Anterior cingulate cortex (tissue), 58 donors: Measurements from ENCODE around the gene SKOR2.

ENCODE experiments used
- DNase-seq, 58 donors: peaks; one replicate each; lab custom pipeline; 2025; lab: John Stamatoyannopoulos, UW

Gene SKOR2

DNA sequence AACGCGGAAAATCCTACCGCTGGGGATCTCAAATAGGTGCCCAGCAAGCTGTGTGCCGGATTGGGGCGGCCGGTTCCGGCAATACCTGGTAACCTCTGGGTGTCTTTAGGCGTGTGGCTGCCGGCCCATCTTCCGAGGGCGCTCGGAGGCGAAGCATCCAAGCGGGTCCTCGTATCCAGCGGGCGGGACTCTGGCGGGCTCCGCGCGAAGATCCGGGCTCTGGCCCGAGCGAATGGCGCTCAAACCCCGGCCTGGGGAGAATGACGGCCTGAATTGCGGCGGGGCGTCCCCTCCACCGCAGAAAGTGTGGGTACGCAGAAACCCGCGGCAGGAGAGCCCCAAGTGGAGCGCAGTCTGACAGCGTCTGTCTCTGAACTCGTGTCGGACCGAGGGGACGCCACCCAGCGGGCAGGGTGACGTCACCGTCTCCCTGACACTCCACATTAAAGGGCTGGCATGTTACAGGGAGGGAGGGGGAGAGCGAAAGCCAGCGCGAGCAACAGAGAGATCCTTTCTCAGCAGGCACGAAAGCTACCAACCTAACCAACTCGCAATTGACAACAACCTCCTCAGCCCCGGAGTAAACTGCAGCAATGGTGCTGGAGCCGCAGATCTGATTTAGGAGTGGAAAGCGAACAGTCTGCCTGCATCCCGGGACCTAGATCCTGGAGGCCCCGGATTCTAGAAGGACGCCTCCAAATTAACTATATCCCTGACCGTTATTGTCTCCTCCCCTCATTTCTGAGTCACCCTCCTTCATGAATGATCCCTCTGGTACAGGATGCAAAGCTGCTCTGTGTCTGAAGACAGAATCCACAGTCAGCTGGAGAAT, at the start of gene SKOR2:
Gene SKOR2, minus strand, starts transcription at position 372 of the 832 bp plus-strand sequence. CDS start 2,477 bp downstream, outside the sequence.
- no peak for DNase-seq

DNA sequence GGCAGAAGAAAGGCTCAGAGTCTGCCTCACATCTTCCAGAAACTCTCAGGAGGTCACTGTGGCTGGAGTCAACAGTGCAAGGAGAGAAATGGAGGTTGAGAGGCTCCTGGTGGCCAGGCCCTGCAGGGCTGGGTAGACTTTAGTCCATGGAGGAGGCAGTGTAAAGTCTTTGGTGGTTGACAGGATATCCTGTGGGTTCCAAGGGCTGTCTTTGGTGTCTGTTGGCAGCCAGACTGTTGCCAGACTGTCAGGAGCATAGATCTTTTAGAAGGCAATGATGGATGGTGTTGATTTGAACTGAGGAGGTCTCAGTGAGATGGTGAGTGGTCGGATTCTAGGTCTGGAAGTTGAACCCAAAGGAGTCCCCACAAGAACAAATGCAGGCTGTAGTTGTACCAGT, 45.0 kb upstream of the SKOR2 start:
- no peak for DNase-seq

DNA sequence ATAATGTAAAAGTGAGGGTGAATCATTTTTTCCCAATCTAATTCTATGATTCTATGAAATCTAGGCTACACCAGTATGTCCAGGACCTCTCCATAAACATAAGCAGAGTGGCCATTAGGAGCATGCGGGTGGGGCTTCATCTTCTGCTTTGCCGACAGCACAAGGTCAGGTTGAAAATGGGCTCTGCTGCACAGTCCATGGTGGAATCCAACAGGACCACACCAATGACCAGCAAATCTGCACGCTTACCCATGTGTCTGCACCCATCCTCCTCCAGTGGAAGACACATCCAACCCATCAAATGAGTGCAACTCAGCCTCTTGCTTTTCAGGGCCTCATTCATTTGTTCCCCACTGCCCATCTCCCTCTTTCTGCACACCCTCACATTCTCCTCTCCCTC, 43.3 kb upstream of the SKOR2 start:
- DNase-seq = no peak

DNA sequence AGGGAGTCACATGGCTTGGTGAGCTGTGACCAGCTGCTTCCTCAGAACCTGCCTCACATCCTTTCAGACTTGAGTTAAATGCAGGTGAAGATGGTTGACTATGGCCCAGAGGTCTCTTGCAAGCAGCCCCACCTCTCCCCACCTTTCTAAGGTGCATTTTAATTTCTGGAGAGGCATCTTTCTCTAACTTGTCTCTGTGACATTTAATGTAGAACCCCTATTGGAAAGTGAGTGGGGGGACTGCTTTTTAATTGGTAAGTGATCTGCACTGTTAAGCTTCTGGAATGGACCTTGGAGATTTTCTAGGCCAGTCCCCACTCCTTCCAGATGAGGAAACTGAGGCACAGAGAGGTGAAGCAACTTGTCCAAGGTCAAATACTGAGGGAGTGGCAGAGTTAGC, 37.3 kb upstream of the SKOR2 start:
- DNase-seq = no peak

DNA sequence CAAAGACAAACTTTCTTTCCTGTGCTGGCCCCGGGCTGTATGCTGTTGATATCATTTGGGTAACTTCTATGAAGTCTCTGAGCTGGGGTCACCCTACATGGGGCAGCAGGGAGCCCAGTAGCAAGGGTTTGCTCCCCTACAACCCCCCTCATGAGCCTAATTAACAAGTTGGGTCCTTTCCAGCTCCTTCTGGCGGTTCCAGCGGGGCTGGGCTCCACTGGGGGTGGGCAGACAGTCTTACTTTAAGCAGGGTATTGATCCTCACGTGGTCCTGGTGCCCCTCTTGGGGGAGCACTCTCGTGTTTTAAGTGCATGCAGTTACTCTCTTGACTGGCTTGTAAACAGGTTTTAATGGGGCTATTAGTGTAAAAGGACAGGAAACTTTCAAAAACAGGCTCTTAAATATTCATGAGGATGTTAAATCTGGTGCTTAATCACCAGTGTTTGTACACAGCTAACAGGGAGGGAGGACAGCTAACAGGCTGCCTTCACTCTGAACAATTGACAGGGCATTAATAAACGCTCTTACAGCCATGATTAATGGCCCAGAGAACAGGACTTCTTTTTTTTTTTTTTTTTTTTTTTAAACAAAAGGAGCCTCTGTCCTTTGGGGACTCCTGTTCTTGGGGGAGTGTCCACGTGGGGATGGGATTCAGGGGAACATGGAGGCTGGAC, 36.6 kb upstream of the SKOR2 start:
- no peak for DNase-seq

- no peak for DNase-seq
These were observed 35.4 kb upstream of the SKOR2 start for GRCh38 chr18:47286776-47287410.

- no peak for DNase-seq
These were observed 34.0 kb upstream of the SKOR2 start for GRCh38 chr18:47285456-47285855.

DNA sequence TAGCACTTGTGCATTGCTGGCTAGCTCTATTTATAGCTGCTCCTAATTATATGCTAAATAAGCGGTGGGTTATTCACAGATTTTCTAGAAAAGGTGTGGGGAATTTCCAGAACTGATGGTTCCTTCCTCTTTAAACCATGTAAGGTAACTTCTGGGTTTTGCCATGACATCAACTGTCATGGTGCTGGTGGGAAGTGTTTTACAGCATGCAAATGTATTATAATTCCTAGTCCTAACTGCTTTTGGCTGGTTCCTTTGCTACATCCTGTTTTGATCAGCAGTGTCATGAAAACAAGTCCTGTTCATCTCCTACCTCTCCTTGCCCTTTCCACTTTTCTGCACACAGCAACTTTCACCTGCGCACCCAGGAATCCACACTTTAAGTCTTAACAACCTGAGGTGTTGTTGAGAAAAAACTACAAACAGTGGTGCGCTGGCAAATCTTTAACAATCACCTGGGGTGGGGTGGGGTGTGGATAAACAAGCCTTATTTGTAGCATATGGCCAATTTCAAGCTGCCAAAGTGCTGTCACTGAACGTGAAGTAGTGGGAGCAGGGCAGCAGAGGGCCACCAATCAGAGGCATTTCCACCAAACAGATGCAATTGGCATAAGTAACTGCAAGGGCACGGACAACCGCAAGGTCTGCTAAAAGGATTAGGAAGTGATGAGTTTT, 33.4 kb upstream of the SKOR2 start:
- DNase-seq = no peak

DNA sequence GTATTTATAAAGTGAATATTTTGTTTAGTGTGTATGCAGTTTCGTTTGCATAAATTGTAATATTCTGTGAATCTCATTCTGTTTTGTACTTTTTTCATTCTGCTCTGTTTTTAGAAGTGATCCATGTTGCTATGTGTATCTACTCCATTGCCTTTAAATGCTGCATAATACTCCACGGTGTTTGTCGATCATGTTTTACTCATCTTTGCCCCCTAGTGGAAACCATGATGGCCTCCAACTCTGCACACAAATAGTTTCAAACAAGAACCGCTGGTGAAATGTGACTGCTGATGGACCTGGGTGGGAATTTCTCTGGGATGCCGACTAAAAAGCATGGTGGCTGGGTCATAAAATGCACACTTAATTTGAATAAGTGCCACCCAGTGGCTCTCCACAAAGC, 32.0 kb upstream of the SKOR2 start:
- no peak for DNase-seq

DNA sequence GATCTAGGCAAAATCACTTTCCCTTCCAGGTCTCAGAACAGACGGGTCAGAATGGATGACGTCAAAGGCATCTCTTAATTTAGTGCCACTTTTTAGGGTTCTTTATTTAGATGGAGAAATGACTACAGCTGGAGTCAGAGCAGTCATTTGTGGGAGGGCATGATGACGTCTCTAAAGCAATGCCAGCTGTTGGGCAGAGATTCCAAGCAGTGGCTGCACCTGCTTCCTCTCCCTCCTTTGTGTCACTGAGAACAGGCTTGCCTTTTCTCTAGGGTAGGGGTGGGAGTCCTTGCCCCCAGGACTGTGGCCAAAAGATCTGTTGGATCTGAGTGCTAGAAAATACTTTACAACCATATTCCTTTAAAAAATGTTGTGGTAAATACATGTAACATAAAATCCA, 28.7 kb upstream of the SKOR2 start:
- DNase-seq = no peak

DNA sequence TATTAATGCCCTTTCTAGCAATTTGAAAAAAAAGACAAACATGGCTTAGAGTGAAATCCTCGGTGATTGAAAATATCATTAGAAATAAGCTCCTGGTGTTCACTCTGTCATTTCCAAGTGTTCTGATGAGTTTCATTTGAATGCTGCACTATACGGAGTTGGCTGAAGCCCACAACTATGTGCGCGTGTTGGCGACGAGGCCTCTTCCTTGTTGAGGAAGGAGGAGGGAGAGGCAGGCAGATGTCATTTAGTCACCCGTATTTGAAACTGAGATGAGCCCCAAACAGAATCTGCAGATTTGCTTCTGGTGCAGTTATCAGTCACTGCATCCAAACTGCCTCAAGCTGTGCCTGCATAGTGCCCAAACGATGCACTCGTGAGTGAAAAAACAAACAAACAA, 23.5 kb upstream of the SKOR2 start:
- DNase-seq = no peak

GRCh38 chr18:47265197-47265596, 13.7 kb upstream of the SKOR2 start:
- no peak for DNase-seq

DNA sequence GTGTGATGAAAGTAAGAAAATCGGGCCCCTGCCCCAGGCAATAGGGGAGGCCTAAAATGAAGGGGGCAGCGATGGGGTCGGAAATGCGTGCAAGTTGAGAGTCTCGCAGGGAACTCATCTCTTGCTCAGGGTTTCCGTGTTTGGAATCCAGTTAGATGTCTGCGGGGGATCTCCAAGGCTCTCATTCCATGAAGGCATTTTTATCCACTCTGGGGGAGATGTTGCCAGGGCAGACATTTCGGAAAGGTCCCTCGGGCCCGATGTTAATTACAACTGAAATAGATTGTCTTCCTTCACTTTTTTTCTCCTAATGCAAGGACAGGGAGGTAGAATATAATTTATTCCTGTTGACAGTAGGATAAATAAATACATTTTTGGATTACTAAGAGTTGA, 12.8 kb upstream of the SKOR2 start:
- no peak for DNase-seq

GRCh38 chr18:47263430-47264307, 12.2 kb upstream of the SKOR2 start:
- DNase-seq = no peak

GRCh38 chr18:47263150-47263429, 11.6 kb upstream of the SKOR2 start:
- no peak for DNase-seq

DNA sequence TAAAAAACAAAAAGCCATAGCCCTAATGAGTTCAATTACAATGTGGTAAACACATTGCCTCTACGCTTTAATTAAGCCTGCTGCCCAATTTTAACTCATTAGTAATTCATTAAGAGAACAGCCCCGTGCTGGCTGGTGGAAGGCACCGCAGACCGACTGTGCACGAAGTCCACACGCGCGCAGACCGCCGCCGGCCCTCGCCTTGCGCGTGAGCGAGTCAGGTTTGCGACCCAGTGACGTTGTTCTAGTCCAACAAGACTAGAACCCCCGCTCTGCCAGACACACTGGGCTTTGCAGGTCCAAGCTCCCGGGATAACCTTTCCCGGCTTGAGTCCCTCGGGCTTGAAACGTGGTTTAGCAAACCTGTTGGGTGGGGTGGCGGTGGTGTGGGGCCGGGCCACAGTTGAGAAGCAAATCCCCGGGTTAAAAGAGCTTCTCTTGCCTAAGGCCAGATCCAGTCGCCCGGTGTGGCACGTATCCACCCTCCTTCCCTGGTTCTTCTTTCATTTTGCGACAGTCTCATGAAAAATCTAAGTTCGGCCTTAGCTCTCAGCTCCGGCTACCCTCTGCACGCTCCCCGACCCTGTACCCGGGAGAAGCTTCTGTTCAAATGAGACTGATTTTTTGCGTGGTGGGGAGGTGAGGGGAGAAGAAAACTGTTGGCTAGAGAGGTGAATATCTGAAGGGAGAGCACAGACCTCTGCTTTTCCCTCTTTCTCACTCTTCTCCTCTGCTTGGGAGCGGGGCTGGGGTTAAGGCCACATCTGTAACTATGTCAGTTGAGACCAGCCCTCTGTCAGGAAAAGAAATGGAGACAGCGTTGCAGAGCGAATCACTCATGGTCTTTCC, 11.1 kb upstream of the SKOR2 start:
- no peak for DNase-seq

DNA sequence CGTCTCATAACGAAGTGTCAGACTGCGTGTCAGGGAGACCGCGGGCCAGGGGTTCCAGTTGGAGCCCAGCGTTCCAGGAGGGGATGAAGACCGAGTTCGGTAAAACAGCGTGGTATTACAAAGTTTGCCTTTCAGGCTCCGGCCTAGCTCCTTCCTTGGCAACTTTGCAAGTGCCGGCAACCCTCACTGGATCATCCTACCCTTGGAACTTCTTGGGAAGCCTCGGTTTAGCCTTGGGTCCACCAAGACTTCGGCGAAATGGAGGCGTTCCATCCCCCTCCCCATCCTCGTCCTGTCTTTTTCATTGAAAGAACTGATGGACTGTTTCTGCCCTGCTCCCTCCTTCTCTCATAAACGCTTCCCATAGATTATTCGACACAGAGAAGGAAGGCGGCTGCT, 10.4 kb upstream of the SKOR2 start:
- DNase-seq = no peak

DNA sequence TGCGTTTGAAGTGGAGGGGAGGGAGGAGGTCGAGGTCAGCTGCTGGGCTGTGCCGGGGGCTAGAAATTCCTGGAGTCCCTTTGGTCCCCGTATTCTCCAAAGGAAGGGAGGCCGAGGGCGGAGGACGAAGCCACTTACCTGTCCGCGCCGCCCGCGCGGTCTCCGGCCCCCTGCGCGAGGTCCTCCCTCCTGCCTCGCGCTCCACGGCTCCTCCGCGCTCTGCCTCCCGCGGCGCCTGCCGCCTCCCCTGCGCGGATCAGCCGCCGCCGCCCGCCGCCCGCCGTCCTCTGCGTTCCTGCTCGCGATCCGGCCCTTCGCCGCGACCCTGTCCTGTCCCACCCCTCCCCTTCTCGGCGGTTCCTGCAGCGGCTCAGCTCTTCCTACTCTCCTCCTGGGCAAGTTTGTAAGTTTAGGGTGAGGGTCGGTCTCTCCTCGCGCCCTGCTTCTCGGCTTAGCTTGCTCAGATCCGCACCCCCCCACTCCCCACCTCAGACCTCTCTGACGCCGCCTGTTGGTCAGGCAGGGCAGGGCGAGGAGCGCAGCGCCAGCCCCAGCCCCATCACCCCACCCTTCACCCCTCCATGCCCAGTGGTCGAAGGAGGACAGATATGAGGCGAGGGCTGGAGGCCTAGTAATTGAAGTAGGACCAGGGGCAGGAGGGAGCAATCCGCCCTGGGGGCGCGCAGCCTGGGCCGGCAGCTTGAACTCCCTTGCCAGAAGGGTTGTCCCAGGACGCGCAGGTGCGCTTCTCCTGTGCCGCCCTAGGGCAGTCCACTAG, 9.7 kb upstream of the SKOR2 start:
- no peak for DNase-seq
